Left ventricle myocardium inferior (tissue), 1 donor: ENCODE results near the gene CUTA. TPM values are rescaled to one million over a fixed set of nuclear protein-coding genes. Genes with fewer than 3 reads are reported as not detected.

Experiments
- DNase-seq: peaks from one replicate; pipeline ENCODE4 v3.0.0-alpha.2; 2020
- H3K27ac ChIP-seq: fragments of 200-600 bp; replicated peaks from 2 replicates; pipeline ENCODE4 v1.8.0; 2021
- H3K27me3 ChIP-seq: fragments of 200-600 bp; 2 replicates; pipeline ENCODE4 v1.8.0; 2021; ENCODE audit warnings: low read depth
- H3K36me3 ChIP-seq: fragments of 200-600 bp; 2 replicates; pipeline ENCODE4 v1.8.0; 2021
- H3K4me1 ChIP-seq: fragments of 200-600 bp; 2 replicates; pipeline ENCODE4 v1.8.0; 2021
- H3K4me3 ChIP-seq: fragments of 200-600 bp; 2 replicates; pipeline ENCODE4 v1.8.0; 2021; ENCODE audit warnings: mild to moderate bottlenecking, moderate library complexity
- H3K9me3 ChIP-seq: fragments of 200-600 bp; replicated peaks from 2 replicates; pipeline ENCODE4 v1.8.0; 2021
- CTCF ChIP-seq: fragments of 200-600 bp; IDR thresholded peaks from 2 replicates; pipeline ENCODE4 v1.8.0; 2021; ENCODE audit warnings: antibody characterized with exemption, mild to moderate bottlenecking, borderline replicate concordance
- intact Hi-C: fragments of 100-400 bp; cut with micrococcal nuclease; formaldehyde crosslinking; loops from one replicate; pipeline ENCODE4 v1.11.0; 2022
- total RNA-seq: library from RNA; stranded (reverse); fragmentation: NEBNext Ultra II Directional; extraction: Animal tissue kit (Norgen Biotek cat#: 25700); gene quantifications from one replicate; pipeline ENCODE4 v1.2.1, GENCODE V29; 2021
- donor health status: DM: no; HTN: yes; CAD: no; lungs with severe emphysema.

CUTA gene
- total RNA-seq, 1 donor from 2014 or later = 107 TPM

GRCh38 chr6:33425668-33426577, 8.0 kb upstream of the CUTA start:
- intact Hi-C loops = no loop called here
- Histone ChIP-seq H3K4me1 (peaks cover 69% of the 10 kb centered on the region), H3K36me3 (no peaks in the 10 kb centered on the region), H3K9me3 (no peaks in the 10 kb centered on the region), H3K27me3 (no peaks in the 10 kb centered on the region), H3K27ac (peak overlapping the region; percentile 93), H3K4me3 (peak overlapping the region; percentile 68)
- DNase-seq = peak; percentile 86
- peak; percentile 74 for TF ChIP-seq CTCF

GRCh38 chr6:33424855-33425667, 7.2 kb upstream of the CUTA start:
- H3K27me3 ChIP-seq = no peaks in the 10 kb centered on the region
- TF ChIP-seq CTCF = no peak
- peaks cover 60% of the 10 kb centered on the region for H3K4me1 ChIP-seq
- H3K4me3 ChIP-seq = peak overlapping the region; percentile 68
- intact Hi-C loops = no loop called here
- DNase-seq = no peak
- H3K36me3 ChIP-seq = no peaks in the 10 kb centered on the region
- H3K9me3 ChIP-seq = no peaks in the 10 kb centered on the region
- peak overlapping the region; percentile 93 for H3K27ac ChIP-seq

GRCh38 chr6:33423777-33424176, 5.9 kb upstream of the CUTA start:
- Histone ChIP-seq H3K27me3 (no peaks in the 10 kb centered on the region), H3K27ac (no peak overlapping the region), H3K4me3 (no peak overlapping the region), H3K9me3 (no peaks in the 10 kb centered on the region), H3K4me1 (peaks cover 58% of the 10 kb centered on the region), H3K36me3 (no peaks in the 10 kb centered on the region)
- DNase-seq = no peak
- intact Hi-C loops = no loop called here
- TF ChIP-seq CTCF = no peak

- H3K4me3 ChIP-seq = no peak overlapping the region
- no peak overlapping the region for H3K27ac ChIP-seq
- TF ChIP-seq CTCF = no peak
- intact Hi-C loops = no loop called here
- no peaks in the 10 kb centered on the region for H3K9me3 ChIP-seq
- peaks cover 3% of the 10 kb centered on the region for H3K36me3 ChIP-seq
- DNase-seq = no peak
- peaks cover 58% of the 10 kb centered on the region for H3K4me1 ChIP-seq
- no peaks in the 10 kb centered on the region for H3K27me3 ChIP-seq
These were observed 3.4 kb upstream of the CUTA start for GRCh38 chr6:33421344-33421643.

GRCh38 chr6:33420491-33421343, 2.8 kb upstream of the CUTA start:
- peaks cover 9% of the 10 kb centered on the region for H3K36me3 ChIP-seq
- H3K27ac ChIP-seq = peak overlapping the region; percentile 97
- TF ChIP-seq CTCF = no peak
- no peaks in the 10 kb centered on the region for H3K9me3 ChIP-seq
- peak overlapping the region; percentile 52 for H3K4me3 ChIP-seq
- DNase-seq = no peak
- H3K4me1 ChIP-seq = peaks cover 58% of the 10 kb centered on the region
- H3K27me3 ChIP-seq = no peaks in the 10 kb centered on the region
- intact Hi-C loops = no loop called here
